IPS-15b (cell line): Measurements from ENCODE around the gene TAF11.

ENCODE experiments used
- H3K27me3 ChIP-seq: one replicate; pipeline ENCODE4 v1.6.1; 2013; ENCODE audit warnings: low read length; ENCODE audit not compliant: control insufficient read depth, insufficient read depth
- H3K36me3 ChIP-seq: one replicate; pipeline ENCODE4 v1.6.1; 2013; ENCODE audit warnings: low read length; ENCODE audit not compliant: control insufficient read depth, insufficient read depth
- H3K4me1 ChIP-seq: one replicate; pipeline ENCODE4 v1.6.1; 2013; ENCODE audit warnings: mild to moderate bottlenecking, low read length; ENCODE audit not compliant: control insufficient read depth, insufficient read depth
- H3K4me3 ChIP-seq: one replicate; pipeline ENCODE4 v1.5.1; 2013; ENCODE audit warnings: low read depth, low read length
- H3K9ac ChIP-seq: one replicate; pipeline ENCODE4 v1.6.1; 2013; ENCODE audit warnings: low read depth, mild to moderate bottlenecking, low read length
- H3K9me3 ChIP-seq: one replicate; pipeline ENCODE4 v1.6.1; 2013; ENCODE audit warnings: mild to moderate bottlenecking, low read length; ENCODE audit not compliant: control insufficient read depth, insufficient read depth

The TAF11 gene

GRCh38 chr6:34919651-34920050, 31.8 kb upstream of the TAF11 start:
- Histone ChIP-seq H3K9me3 (no peaks in the 10 kb centered on the region), H3K4me1 (no peaks in the 10 kb centered on the region), H3K36me3 (peaks cover 2% of the 10 kb centered on the region), H3K9ac (no peak overlapping the region), H3K27me3 (no peaks in the 10 kb centered on the region), H3K4me3 (no peak overlapping the region)

- H3K27me3 ChIP-seq, result no peaks in the 10 kb centered on the region
- H3K9ac ChIP-seq, result no peak overlapping the region
- peaks cover 2% of the 10 kb centered on the region for H3K36me3 ChIP-seq
- no peaks in the 10 kb centered on the region for H3K9me3 ChIP-seq
- H3K4me1 ChIP-seq, result no peaks in the 10 kb centered on the region
- no peak overlapping the region for H3K4me3 ChIP-seq
Observed at GRCh38 chr6:34917626-34918285, 29.9 kb upstream of the TAF11 start.

- H3K36me3 ChIP-seq, result peaks cover 2% of the 10 kb centered on the region
- H3K9me3 ChIP-seq, result no peaks in the 10 kb centered on the region
- H3K27me3 ChIP-seq, result no peaks in the 10 kb centered on the region
- H3K4me1 ChIP-seq, result no peaks in the 10 kb centered on the region
- no peak overlapping the region for H3K9ac ChIP-seq
- no peak overlapping the region for H3K4me3 ChIP-seq
Observed at GRCh38 chr6:34916348-34916967, 28.6 kb upstream of the TAF11 start.

- Histone ChIP-seq H3K9me3 (no peaks in the 10 kb centered on the region), H3K4me3 (no peak overlapping the region), H3K9ac (no peak overlapping the region), H3K4me1 (no peaks in the 10 kb centered on the region), H3K27me3 (no peaks in the 10 kb centered on the region), H3K36me3 (peaks cover 2% of the 10 kb centered on the region)
Observed at GRCh38 chr6:34914358-34914757, 26.5 kb upstream of the TAF11 start.

- Histone ChIP-seq H3K27me3 (no peaks in the 10 kb centered on the region), H3K9me3 (no peaks in the 10 kb centered on the region), H3K36me3 (peaks cover 2% of the 10 kb centered on the region), H3K4me3 (no peak overlapping the region), H3K9ac (no peak overlapping the region), H3K4me1 (no peaks in the 10 kb centered on the region)
Observed at GRCh38 chr6:34912715-34913464, 25.0 kb upstream of the TAF11 start.

- Histone ChIP-seq H3K36me3 (peaks cover 2% of the 10 kb centered on the region), H3K4me3 (no peak overlapping the region), H3K27me3 (no peaks in the 10 kb centered on the region), H3K4me1 (no peaks in the 10 kb centered on the region), H3K9me3 (no peaks in the 10 kb centered on the region), H3K9ac (no peak overlapping the region)
Observed at GRCh38 chr6:34911822-34912221, 24.0 kb upstream of the TAF11 start.

GRCh38 chr6:34909320-34909883, 21.6 kb upstream of the TAF11 start:
- Histone ChIP-seq H3K4me3 (no peak overlapping the region), H3K4me1 (no peaks in the 10 kb centered on the region), H3K36me3 (no peaks in the 10 kb centered on the region), H3K9ac (no peak overlapping the region), H3K27me3 (no peaks in the 10 kb centered on the region), H3K9me3 (no peaks in the 10 kb centered on the region)

GRCh38 chr6:34908194-34908593, 20.4 kb upstream of the TAF11 start:
- Histone ChIP-seq H3K9ac (no peak overlapping the region), H3K9me3 (no peaks in the 10 kb centered on the region), H3K4me1 (no peaks in the 10 kb centered on the region), H3K27me3 (no peaks in the 10 kb centered on the region), H3K36me3 (no peaks in the 10 kb centered on the region), H3K4me3 (no peak overlapping the region)

GRCh38 chr6:34906826-34907225, 19.0 kb upstream of the TAF11 start:
- no peak overlapping the region for H3K9ac ChIP-seq
- H3K36me3 ChIP-seq, result no peaks in the 10 kb centered on the region
- H3K27me3 ChIP-seq, result no peaks in the 10 kb centered on the region
- H3K4me1 ChIP-seq, result no peaks in the 10 kb centered on the region
- no peaks in the 10 kb centered on the region for H3K9me3 ChIP-seq
- H3K4me3 ChIP-seq, result no peak overlapping the region

GRCh38 chr6:34904990-34905613, 17.3 kb upstream of the TAF11 start:
- no peaks in the 10 kb centered on the region for H3K9me3 ChIP-seq
- no peaks in the 10 kb centered on the region for H3K36me3 ChIP-seq
- H3K4me1 ChIP-seq, result no peaks in the 10 kb centered on the region
- no peak overlapping the region for H3K9ac ChIP-seq
- no peaks in the 10 kb centered on the region for H3K27me3 ChIP-seq
- H3K4me3 ChIP-seq, result no peak overlapping the region

GRCh38 chr6:34901930-34902329, 14.1 kb upstream of the TAF11 start:
- Histone ChIP-seq H3K9ac (no peak overlapping the region), H3K9me3 (no peaks in the 10 kb centered on the region), H3K4me3 (no peak overlapping the region), H3K4me1 (no peaks in the 10 kb centered on the region), H3K27me3 (no peaks in the 10 kb centered on the region), H3K36me3 (no peaks in the 10 kb centered on the region)
